Activated CD4-positive, alpha-beta memory T cell treated with anti-CD3 and anti-CD28 coated beads, Interleukin-2, amount 10 ng/mL, durations not matched to agents 7 days and 5 days (primary cell): ENCODE data around the gene PERM1. TPM values are rescaled to one million over a fixed set of nuclear protein-coding genes. Genes with fewer than 3 reads are reported as not detected.

Source experiments
- total RNA-seq, 2 experiments: library from RNA; stranded (reverse); gene quantifications; one replicate each; pipeline ENCODE4 v1.2.3, GENCODE V29; 2021

PERM1 gene
- total RNA-seq, 2 experiments from 2014 or later, result not detected

Other genes with a start within 250 kb of the PERM1 start
- gene SAMD11, start 58.2 kb downstream of the PERM1 start, total RNA-seq, result not detected
- gene NOC2L, start 22.8 kb downstream of the PERM1 start, total RNA-seq, result 10 to 100 TPM; 58.2 to 58.4 TPM
- 10 to 100 TPM; 28.6 to 31.7 TPM for gene KLHL17, start 21.5 kb downstream of the PERM1 start, total RNA-seq
- gene PLEKHN1, start 15.6 kb downstream of the PERM1 start, total RNA-seq, result 1 to 10 TPM; 7.6 to 8.2 TPM
- under 1 TPM in 1 of 2 experiments, not detected in 1; 0.23 TPM for gene HES4, start 18.0 kb upstream of the PERM1 start, total RNA-seq
- 100 to 1,000 TPM; 593 to 623 TPM for gene ISG15, start 31.4 kb upstream of the PERM1 start, total RNA-seq
- 10 to 100 TPM; 18.3 to 22.8 TPM for gene AGRN, start 38.0 kb upstream of the PERM1 start, total RNA-seq
- gene RNF223, start 92.2 kb upstream of the PERM1 start, total RNA-seq, result not detected
- 10 to 100 TPM; 18.6 to 19.9 TPM for gene C1orf159, start 134.0 kb upstream of the PERM1 start, total RNA-seq
- gene TTLL10, start 191.8 kb upstream of the PERM1 start, total RNA-seq, result not detected
- 100 to 1,000 TPM; 115 to 116 TPM for gene TNFRSF18, start 224.5 kb upstream of the PERM1 start, total RNA-seq
- gene TNFRSF4, start 232.1 kb upstream of the PERM1 start, total RNA-seq, result 100 to 1,000 TPM; 237 to 243 TPM
- gene SDF4, start 249.9 kb upstream of the PERM1 start, total RNA-seq, result 100 to 1,000 TPM; 181 TPM